Measurements from ENCODE around the gene OSBPL10.

- TF ChIP-seq, protein P1, sequence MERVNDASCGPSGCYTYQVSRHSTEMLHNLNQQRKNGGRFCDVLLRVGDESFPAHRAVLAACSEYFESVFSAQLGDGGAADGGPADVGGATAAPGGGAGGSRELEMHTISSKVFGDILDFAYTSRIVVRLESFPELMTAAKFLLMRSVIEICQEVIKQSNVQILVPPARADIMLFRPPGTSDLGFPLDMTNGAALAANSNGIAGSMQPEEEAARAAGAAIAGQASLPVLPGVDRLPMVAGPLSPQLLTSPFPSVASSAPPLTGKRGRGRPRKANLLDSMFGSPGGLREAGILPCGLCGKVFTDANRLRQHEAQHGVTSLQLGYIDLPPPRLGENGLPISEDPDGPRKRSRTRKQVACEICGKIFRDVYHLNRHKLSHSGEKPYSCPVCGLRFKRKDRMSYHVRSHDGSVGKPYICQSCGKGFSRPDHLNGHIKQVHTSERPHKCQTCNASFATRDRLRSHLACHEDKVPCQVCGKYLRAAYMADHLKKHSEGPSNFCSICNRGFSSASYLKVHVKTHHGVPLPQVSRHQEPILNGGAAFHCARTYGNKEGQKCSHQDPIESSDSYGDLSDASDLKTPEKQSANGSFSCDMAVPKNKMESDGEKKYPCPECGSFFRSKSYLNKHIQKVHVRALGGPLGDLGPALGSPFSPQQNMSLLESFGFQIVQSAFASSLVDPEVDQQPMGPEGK (CRISPR knock-in tag; IDR thresholded peaks at IDR 0.05; ENCODE audit: borderline replicate concordance): no peak
- TF ChIP-seq, protein P2, sequence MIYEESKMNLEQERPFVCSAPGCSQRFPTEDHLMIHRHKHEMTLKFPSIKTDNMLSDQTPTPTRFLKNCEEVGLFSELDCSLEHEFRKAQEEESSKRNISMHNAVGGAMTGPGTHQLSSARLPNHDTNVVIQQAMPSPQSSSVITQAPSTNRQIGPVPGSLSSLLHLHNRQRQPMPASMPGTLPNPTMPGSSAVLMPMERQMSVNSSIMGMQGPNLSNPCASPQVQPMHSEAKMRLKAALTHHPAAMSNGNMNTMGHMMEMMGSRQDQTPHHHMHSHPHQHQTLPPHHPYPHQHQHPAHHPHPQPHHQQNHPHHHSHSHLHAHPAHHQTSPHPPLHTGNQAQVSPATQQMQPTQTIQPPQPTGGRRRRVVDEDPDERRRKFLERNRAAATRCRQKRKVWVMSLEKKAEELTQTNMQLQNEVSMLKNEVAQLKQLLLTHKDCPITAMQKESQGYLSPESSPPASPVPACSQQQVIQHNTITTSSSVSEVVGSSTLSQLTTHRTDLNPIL (CRISPR knock-in tag; IDR thresholded peaks at IDR 0.05; ENCODE audit: low read depth): no peak
- TF ChIP-seq SNAI2 (CRISPR knock-in tag; IDR thresholded peaks at IDR 0.05): no peak
These were observed 45.5 kb upstream of the OSBPL10 start for GRCh38 chr3:32026593-32026992.

Measured in SK-N-SH treated with all-trans-retinoic acid at 6 μM for 48 hours (cell line).